Right atrium auricular region (tissue), 2 donors: Measurements from ENCODE around the gene ASTN2. TPM values are rescaled to one million over a fixed set of nuclear protein-coding genes. Genes with fewer than 3 reads are reported as not detected.

Source experiments
- DNase-seq: peaks from one replicate; pipeline ENCODE4 v3.0.0-alpha.2; 2019; ENCODE audit warnings: low spot score
- H3K27ac ChIP-seq, 2 donors: fragments of 200-600 bp; sonication (generic); 1 replicate in 1 of 2; 2 replicates in 1 of 2; pipeline ENCODE4 v1.5.1; 2016 to 2019
- H3K27me3 ChIP-seq, 2 donors: fragments of 200-600 bp; sonication (generic); one replicate each; pipeline versions ENCODE4 v1.5.1 to v1.6.0; 2017 to 2019
- H3K36me3 ChIP-seq: fragments of 200-600 bp; sonication (generic); one replicate; pipeline ENCODE4 v1.5.1; 2016
- H3K4me1 ChIP-seq, 2 donors: fragments of 200-600 bp; sonication (generic); one replicate each; pipeline versions ENCODE4 v1.5.1 to v1.6.0; 2017 to 2019
- H3K4me3 ChIP-seq, 2 donors: fragments of 200-600 bp; sonication (generic); 1 replicate in 1 of 2; 2 replicates in 1 of 2; pipeline ENCODE4 v1.5.1; 2017 to 2019; ENCODE audit warnings: mild to moderate bottlenecking in 1 of 2, moderate library complexity in 1 of 2
- H3K9me3 ChIP-seq, 2 donors: fragments of 200-600 bp; sonication (generic); one replicate each; pipeline ENCODE4 v1.5.1; 2019
- CTCF ChIP-seq, 2 donors: fragments of 200-600 bp; sonication (generic); IDR thresholded peaks; one replicate each; pipeline ENCODE4 v1.5.1; 2019; ENCODE audit warnings: antibody characterized with exemption in 2 of 2
- total RNA-seq, 2 donors: library from RNA; depleted of rRNA; stranded (reverse); fragments of >200 nt; gene quantifications; one replicate each; pipeline ENCODE4 v1.1.0, GENCODE V29; 2016

Gene ASTN2
- total RNA-seq, 2 donors from 2014 or later, result 11.1 to 32.2 TPM

GRCh38 chr9:116635908-116636307 is 778.9 kb downstream of the ASTN2 start:
- Histone ChIP-seq H3K4me1 (no peaks in the 10 kb centered on the region), H3K9me3 (no peaks in the 10 kb centered on the region), H3K36me3 (no peaks in the 10 kb centered on the region), H3K4me3 (no peak overlapping the region), H3K27ac (no peak overlapping the region), H3K27me3 (no peaks in the 10 kb centered on the region)
- no peak for TF ChIP-seq CTCF (IDR thresholded peaks at IDR 0.05)
- DNase-seq, result no peak

- H3K9me3 ChIP-seq, result no peaks in the 10 kb centered on the region
- no peak overlapping the region for H3K4me3 ChIP-seq
- no peaks in the 10 kb centered on the region for H3K4me1 ChIP-seq
- no peaks in the 10 kb centered on the region for H3K27me3 ChIP-seq
- DNase-seq, result no peak
- peak overlapping the region; percentile 31 to 70 for H3K27ac ChIP-seq
- no peaks in the 10 kb centered on the region for H3K36me3 ChIP-seq
- no peak for TF ChIP-seq CTCF (IDR thresholded peaks at IDR 0.05)
These were observed 781.6 kb downstream of the ASTN2 start for GRCh38 chr9:116632990-116633838.

- no peaks in the 10 kb centered on the region for H3K36me3 ChIP-seq
- no peak for TF ChIP-seq CTCF (IDR thresholded peaks at IDR 0.05)
- no peaks in the 10 kb centered on the region for H3K27me3 ChIP-seq
- DNase-seq, result no peak
- H3K4me1 ChIP-seq, result no peaks in the 10 kb centered on the region
- no peak overlapping the region for H3K4me3 ChIP-seq
- no peaks in the 10 kb centered on the region for H3K9me3 ChIP-seq
- H3K27ac ChIP-seq, result no peak overlapping the region
These were observed 785.2 kb downstream of the ASTN2 start for GRCh38 chr9:116629634-116630033.

- Histone ChIP-seq H3K4me1 (peaks cover 0 to under 1% of the 10 kb centered on the region in 2 donors), H3K4me3 (no peak overlapping the region), H3K9me3 (no peaks in the 10 kb centered on the region), H3K27me3 (no peaks in the 10 kb centered on the region), H3K36me3 (no peaks in the 10 kb centered on the region), H3K27ac (no peak overlapping the region)
- TF ChIP-seq CTCF (IDR thresholded peaks at IDR 0.05), result no peak
- no peak for DNase-seq
These were observed 786.1 kb downstream of the ASTN2 start for GRCh38 chr9:116628716-116629115.

- no peaks in the 10 kb centered on the region for H3K36me3 ChIP-seq
- peaks cover 0 to 7% of the 10 kb centered on the region in 2 donors for H3K4me1 ChIP-seq
- H3K4me3 ChIP-seq, result no peak overlapping the region
- no peak for TF ChIP-seq CTCF (IDR thresholded peaks at IDR 0.05)
- H3K27ac ChIP-seq, result no peak overlapping the region
- DNase-seq, result no peak
- no peaks in the 10 kb centered on the region for H3K9me3 ChIP-seq
- no peaks in the 10 kb centered on the region for H3K27me3 ChIP-seq
These were observed 787.4 kb downstream of the ASTN2 start for GRCh38 chr9:116627433-116627832.
